Activated gamma-delta T cell treated with anti-CD3 and anti-CD28 coated beads, Interleukin-2, amount 50 U/mL, for 16 hours (primary cell): ENCODE data around the gene EML1.

Experiments used
- DNase-seq: peaks from one replicate; pipeline ENCODE4 v3.0.0-alpha.2; 2020; ENCODE audit warnings: low read depth

The EML1 gene

GRCh38 chr14:99904506-99904905 is 111.3 kb downstream of the EML1 start:
- DNase-seq: no peak

GRCh38 chr14:99905121-99905520 is 111.9 kb downstream of the EML1 start:
- DNase-seq: no peak

GRCh38 chr14:99907761-99908652 is 114.8 kb downstream of the EML1 start:
- no peak for DNase-seq

GRCh38 chr14:99908653-99909250 is 115.5 kb downstream of the EML1 start:
- no peak for DNase-seq

GRCh38 chr14:99909513-99910064 is 116.4 kb downstream of the EML1 start:
- no peak for DNase-seq

GRCh38 chr14:99910337-99911309 is 117.4 kb downstream of the EML1 start:
- no peak for DNase-seq

- no peak for DNase-seq
These were observed 122.3 kb downstream of the EML1 start for GRCh38 chr14:99915305-99916090.

- no peak for DNase-seq
These were observed 122.8 kb downstream of the EML1 start for GRCh38 chr14:99916091-99916383.

- no peak for DNase-seq
These were observed 125.6 kb downstream of the EML1 start for GRCh38 chr14:99918781-99919180.

GRCh38 chr14:99921425-99921824 is 128.2 kb downstream of the EML1 start:
- no peak for DNase-seq

GRCh38 chr14:99924379-99924778 is 131.2 kb downstream of the EML1 start:
- DNase-seq: no peak

- DNase-seq: no peak
These were observed 132.3 kb downstream of the EML1 start for GRCh38 chr14:99925471-99925870.

- no peak for DNase-seq
These were observed 135.8 kb downstream of the EML1 start for GRCh38 chr14:99928963-99929362.

GRCh38 chr14:99929601-99930000 is 136.4 kb downstream of the EML1 start:
- no peak for DNase-seq

GRCh38 chr14:99930420-99931274 is 137.4 kb downstream of the EML1 start:
- DNase-seq: no peak

- DNase-seq: no peak
These were observed 138.1 kb downstream of the EML1 start for GRCh38 chr14:99931308-99931707.

GRCh38 chr14:99936056-99936455 is 142.8 kb downstream of the EML1 start:
- DNase-seq: no peak

GRCh38 chr14:99936738-99937474 is 143.7 kb downstream of the EML1 start:
- DNase-seq: no peak

GRCh38 chr14:99937475-99938244 is 144.4 kb downstream of the EML1 start:
- DNase-seq: no peak
